GM04503 (cell line): ENCODE data around the gene MICU2.
"Not testable (repeated sequence)": the region's sequence is repeated elsewhere in the genome, so short reads cannot be mapped to it uniquely, and the experiment has no call there.

ENCODE experiments used
- DNase-seq: peaks from one replicate; pipeline ENCODE4 v3.0.0-alpha.2; 2012; ENCODE audit warnings: low read depth

The MICU2 gene

DNA sequence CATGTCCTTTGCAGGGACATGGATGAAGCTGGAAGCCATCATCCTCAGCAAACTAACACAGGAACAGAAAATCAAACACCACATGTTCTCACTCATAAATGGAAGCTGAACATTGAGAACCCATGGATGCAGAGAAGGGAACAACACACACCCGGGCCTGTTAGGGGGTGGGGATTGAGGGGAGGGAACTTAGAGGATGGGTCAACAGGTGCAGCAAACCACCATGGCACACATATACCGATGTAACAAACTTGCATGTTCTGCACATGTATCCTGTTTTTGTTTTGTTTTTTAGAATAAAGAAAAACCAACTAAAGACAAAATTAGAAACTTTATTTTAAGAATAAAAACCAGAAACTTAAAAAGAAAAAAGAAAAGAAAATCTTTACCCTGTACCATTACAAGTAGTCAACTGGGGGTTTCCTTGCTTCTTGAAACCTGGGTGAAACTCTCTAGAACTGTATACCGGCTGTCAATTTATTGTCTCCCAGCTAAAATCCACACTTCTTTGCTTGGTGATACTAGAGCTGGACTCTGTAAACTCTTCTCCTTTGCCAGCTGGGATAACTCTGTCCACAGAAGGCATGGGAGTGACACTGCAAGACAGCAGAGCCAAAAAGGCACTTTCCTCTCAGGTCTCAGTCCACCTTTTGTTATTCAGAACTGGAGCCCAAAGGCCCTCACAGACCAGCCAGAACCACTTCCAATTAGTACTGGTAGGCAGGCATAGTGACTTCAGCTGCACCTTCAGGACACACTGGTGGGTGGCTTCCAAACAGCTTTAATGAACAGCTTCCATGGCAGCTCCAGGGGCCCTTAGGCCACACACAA lies 9.0 kb downstream of the MICU2 start:
- no peak for DNase-seq

DNA sequence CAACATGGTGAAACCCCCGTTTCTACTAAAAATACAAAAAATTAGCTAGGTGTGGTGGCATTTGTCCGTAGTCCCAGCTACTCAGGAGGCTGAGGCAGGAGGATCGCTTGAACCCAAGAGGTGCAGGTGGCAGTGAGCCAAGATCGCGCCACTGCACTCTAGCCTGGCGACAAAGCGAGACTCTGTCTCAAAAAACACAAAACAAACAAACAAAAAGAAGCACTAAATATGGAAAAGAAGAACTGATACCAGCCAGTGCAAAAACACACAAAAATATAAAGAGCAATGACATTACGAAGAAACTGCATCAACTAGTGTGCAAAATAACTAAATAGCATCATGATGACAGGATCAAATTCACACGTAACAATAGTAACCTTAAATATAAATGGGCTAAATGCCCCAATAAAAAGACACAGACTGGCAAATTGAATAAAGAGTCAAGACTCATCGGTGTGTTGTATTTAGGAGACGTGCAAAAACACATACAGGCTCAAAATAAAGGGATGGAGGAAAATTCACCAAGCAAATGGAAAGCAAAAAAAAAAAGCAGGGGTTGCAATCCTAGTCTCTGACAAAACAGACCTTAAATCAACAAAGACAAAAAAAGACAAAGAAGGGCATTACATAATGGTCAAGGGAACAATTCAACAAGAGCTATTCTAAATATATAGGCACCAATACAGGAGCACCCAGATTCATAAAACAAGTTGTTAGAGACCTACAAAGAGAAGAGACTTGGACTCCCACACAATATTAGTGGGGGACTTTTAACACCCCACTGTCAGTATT lies 13.1 kb downstream of the MICU2 start:
- DNase-seq: not testable (repeated sequence)

- no peak for DNase-seq
Measured at GRCh38 chr13:21590231-21590630, 13.7 kb downstream of the MICU2 start.

DNA sequence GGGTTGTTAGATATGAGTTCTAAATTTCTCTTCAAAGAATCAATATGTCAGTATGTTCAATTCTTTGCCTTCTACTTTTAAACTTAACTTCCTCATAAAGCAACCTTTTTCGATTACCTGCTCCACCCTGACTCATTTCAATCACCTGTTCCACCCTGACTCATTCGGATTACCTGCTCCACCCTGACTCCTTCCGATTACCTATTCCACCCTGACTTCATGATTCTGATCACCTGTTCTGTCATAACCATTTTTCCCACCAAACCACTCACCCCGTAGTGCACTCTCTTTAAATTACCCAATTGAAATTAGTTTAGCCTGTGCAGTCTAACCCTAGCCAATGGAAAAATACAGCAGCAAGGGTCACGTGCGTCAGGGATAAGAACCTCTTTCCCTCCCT lies 14.5 kb downstream of the MICU2 start:
- DNase-seq: not testable (repeated sequence)

- DNase-seq: peak; percentile 56
Measured at GRCh38 chr13:21588411-21588810, 15.6 kb downstream of the MICU2 start.

- DNase-seq: no peak
Measured at GRCh38 chr13:21584973-21585592, 18.9 kb downstream of the MICU2 start.

- no peak for DNase-seq
Measured at GRCh38 chr13:21583478-21583877, 20.5 kb downstream of the MICU2 start.

DNA sequence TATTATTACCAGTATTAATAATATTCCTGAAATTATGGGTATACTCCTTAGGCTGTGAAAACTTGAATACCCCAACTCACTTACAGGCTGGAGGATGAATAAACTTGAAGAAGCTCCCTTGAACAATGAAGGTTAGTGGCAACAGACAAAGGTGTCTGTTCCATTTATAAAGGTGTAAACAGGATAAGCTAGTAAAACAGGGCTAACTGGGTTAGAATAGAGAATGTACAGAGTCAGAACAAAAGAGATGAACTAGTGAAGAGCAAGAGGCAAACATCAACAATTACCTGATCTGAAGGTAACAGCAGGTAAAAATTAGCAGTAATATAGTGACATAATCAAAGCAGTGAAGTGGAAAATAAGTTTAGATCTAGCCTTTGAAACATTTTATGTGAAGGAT lies 23.2 kb downstream of the MICU2 start:
- no peak for DNase-seq

DNA sequence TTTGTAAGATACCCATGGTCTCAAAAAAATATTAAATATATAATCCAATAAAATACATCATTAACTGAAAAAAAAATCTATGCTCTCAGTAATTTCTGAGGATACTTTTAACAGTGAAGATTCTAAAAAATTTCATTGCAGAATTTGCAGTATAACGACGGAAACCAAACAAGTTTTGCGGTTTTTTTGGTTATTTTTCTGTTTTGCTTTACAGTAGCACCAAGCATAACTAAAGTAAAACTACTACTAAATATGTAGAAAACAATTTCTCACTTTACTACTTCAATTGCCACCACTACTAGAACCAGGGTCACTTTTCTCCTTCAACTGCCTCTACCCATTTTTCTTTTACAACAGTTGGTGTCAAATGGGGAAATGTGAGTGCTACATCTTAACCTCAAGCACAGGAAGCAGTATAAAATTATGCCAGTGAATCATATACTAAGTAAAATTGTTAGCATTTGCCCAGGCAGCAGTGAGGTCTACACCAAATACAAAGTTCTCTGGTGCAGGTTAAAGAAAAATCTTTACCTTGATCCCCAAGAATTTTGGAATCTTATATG lies 24.1 kb downstream of the MICU2 start:
- DNase-seq: no peak

- no peak for DNase-seq
Measured at GRCh38 chr13:21578748-21579147, 25.2 kb downstream of the MICU2 start.

DNA sequence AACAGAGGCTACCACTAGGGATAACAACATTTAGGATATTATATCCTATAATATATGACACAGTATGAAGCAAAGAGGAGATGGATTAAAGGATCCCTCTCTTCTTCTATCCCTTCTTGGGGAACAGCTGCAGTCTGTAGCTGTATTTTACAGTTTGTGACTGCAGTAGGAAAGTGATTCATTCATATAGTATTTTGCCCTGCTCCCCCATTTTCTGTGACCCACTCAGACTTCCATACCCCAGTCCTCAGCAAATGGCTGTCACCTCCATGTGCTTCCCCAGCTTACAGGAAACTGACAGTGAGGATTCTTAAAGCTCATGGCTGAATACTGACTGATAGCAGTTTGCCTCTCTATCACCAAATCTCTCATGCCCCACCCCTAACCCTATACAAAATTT lies 27.5 kb downstream of the MICU2 start:
- no peak for DNase-seq

GRCh38 chr13:21573920-21574712 lies 29.9 kb downstream of the MICU2 start:
- no peak for DNase-seq

- no peak for DNase-seq
Measured at GRCh38 chr13:21569686-21570085, 34.3 kb downstream of the MICU2 start.

- no peak for DNase-seq
Measured at GRCh38 chr13:21568854-21569253, 35.1 kb downstream of the MICU2 start.

DNA sequence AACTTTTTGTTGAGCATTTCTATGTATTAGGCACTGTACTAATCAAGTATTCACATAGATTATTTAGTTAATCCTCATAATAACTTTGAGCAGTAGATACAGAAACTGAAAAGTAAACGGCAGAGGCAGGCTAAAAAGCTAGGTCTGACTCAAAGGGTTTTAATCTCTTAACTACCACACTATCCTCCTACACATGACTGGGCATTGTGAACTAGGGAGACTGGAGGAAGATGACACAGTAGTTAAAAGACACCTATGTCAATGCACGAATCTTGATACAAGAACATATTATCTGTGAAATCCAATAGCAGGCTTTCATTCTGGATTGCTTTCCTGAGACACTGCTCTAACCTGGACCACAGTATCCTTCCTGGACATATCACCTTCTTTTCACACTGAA lies 36.3 kb downstream of the MICU2 start:
- no peak for DNase-seq

DNA sequence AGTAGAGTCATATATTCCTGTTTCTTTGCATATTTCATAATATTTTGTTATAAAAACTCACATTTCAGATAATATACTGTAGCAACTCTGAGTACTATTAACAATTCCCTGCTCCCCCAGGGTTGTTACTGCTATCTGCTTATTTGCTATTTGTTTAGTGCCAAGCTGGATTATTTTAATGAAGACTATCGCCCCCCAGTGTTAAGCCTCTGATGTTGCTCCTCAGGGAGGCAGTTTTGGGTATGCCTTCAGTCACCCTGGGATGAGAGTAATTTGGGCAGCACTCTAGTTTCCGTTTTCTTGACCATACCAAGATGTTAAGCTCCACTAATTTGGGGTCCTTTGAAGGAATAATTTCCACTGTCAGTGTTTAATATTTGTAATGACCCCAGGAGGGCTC lies 46.0 kb downstream of the MICU2 start:
- DNase-seq: peak; percentile 4

GRCh38 chr13:21556051-21556450 lies 47.9 kb downstream of the MICU2 start:
- no peak for DNase-seq

DNA sequence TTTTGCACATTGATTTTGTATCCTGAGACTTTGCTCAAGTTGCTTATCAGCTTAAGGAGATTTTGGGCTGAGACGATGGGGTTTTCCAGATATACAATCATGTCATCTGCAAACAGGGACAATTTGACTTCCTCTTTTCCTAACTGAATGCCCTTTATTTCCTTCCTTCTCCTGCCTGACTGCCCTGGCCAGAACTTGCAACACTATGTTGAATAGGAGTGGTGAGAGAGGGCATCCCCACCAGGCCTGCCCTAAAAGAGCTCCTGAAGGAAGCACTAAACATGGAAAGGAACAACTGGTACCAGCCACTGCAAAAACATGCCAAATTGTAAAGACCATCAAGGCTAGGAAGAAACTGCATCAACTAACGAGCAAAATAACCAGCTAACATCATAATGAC lies 50.7 kb downstream of the MICU2 start:
- not testable (repeated sequence) for DNase-seq

GRCh38 chr13:21550918-21551317 lies 53.1 kb downstream of the MICU2 start:
- no peak for DNase-seq

DNA sequence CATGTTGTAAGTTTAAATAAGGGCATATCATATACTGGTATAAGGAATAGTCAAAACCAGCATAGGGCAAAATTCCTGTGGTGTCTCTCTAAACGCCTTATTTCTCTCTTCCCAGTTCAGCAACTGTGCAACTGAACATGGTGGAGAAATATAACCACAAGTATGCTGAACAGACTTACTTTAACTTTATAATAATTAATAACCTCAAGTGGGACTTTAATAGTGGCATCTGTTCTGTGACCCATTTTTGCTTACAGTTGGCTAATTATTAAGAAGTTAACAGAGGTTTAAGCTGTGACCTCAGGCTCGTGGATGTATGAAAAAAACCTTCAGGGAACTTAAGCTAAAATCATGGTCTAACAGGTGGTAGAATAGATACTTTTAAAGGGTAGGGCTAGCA lies 54.3 kb downstream of the MICU2 start:
- DNase-seq: no peak

DNA sequence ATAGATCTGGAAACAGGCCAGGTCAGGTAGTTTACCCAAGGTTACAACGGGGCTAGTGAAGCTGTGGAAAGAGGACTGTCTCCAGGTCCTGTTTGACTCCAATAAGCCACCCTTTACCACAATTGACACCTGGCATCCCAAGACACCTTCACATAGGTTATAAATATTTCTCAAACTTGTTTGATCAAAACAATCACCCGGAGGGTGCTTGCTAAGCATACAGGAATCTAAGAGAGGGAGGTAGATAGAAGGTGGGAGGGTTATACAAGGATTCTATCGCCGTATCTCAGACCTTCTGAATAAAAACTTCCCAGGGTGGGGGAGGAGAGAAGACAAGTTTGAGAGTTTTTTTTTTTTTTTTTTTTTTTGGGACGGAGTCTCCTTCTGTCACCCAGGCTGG lies 55.4 kb downstream of the MICU2 start:
- DNase-seq: no peak

DNA sequence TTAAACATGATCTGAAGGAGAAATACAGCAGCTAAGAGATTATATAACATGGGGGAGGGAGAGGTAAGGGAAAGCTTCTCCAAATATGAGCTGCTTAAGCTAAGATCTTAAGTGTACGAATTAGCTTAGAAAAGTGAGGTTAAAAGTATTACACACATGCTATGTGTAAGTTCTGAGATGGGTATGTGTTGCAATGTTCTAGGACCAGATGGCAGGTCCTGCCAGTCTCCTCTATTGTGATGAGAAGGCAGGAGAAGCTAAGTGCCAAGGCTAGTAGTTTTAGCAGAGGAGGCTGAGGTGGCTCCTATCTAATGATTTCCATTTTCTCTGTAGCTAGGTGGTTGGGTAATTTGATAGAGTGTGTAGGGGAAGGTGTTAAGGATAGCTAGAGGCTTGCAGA lies 57.6 kb downstream of the MICU2 start:
- no peak for DNase-seq
